ENCODE data around the gene LCN15. TPM values are rescaled to one million over a fixed set of nuclear protein-coding genes. Genes with fewer than 3 reads are reported as not detected.
A peak's percentile ranks its signal among the peaks of the same experiment; 100 is the strongest.

The LCN15 gene
- total and polyA plus RNA-seq, 10 of the 15 experiments (the other 5 are each of a cell fraction or from before 2014, with no cell fraction given): 0.37 to 0.50 TPM; not detected in 8

DNA sequence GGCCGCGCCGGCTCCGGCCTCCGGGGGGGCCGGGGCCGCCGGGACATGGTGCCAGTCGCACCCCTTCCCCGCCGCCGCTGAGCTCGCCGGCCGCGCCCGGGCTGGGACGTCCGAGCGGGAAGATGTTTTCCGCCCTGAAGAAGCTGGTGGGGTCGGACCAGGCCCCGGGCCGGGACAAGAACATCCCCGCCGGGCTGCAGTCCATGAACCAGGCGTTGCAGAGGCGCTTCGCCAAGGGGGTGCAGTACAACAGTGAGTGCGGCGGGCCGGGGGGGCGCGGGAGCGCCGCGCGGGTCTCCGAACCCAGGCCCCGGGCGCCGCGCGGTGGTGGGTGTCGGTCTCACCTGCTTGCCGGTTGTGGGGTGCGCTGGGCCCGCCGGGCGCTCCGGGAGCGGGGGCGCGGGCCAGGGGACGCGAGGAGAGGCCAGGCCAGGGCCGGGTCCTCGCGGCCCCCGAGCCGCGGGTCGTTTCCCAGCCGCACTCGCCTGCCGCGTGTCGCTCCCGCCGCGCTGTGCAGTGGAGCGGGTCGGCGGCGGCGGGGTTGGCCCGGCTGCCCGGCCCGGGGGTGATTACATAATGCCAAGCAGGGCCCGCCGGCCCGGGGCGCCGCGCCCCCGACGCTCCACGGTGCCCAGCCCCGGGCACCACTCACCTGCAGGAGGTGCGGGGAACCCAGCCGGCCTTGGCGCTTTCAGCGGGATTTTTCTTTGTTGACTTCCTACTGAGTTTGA is 43.9 kb upstream of the LCN15 start:
- 2% methylated on average over 85 of the region's 93 CpGs for WGBS (ENCODE audit: insufficient coverage, insufficient replicate concordance, low lambda C conversion rate, missing lambda C conversion rate)
- ChIA-PET SMC1A (ENCODE audit: uncharacterized antibody, unreplicated experiment) (interaction anchor here (1.1 to 2.3 kb wide), 2 partner anchors 35 to 140 kb away, joined by 4 to 5 read pairs; partner anchors contain the start of gene AJM1), RAD21 (ENCODE audit: unreplicated experiment) (no interaction called here), POLR2A (interaction anchor here (1.0 to 1.2 kb wide), 3 partner anchors 41 to 94 kb away, joined by 3 to 4 read pairs (median 3); partner anchors contain the start of gene PHPT1), CTCF (interaction anchor here (0.5 to 4.4 kb wide), 8 partner anchors 8 to 259 kb away, joined by 3 to 15 read pairs (median 4); partner anchors contain the start of gene AJM1)
- Histone ChIP-seq H3K4me1 (ENCODE audit: control insufficient read depth, insufficient read depth, low read length) (peaks cover 7% of the 10 kb centered on the region), H3K4me3 (peak overlapping the region; percentile 90), H3K27me3 (replicated peaks in 1 of 2; ENCODE audit: control insufficient read depth in 2 of 2, insufficient read depth in 2 of 2, low read length in 1 of 2) (no peaks in the 10 kb centered on the region), H3K9me3 (replicated peaks; ENCODE audit: control insufficient read depth, insufficient read depth, low read length) (no peaks in the 10 kb centered on the region), H2AFZ (ENCODE audit: control insufficient read depth, low read depth, low read length) (peak overlapping the region; percentile 54), H3K9ac (ENCODE audit: control insufficient read depth, insufficient read depth, low read length) (peak overlapping the region; percentile 93), H3K79me2 (ENCODE audit: control insufficient read depth, insufficient read depth, low read length) (peaks cover 39% of the 10 kb centered on the region), H3K27ac (ENCODE audit: control insufficient read depth, insufficient read depth) (peak overlapping the region; percentile 74), H3K36me3 (ENCODE audit: control insufficient read depth in 2 of 2, insufficient read depth in 2 of 2, low read length in 1 of 2) (peaks cover 2 to 7% of the 10 kb centered on the region in 2 experiments; a peak in 3 of 4 replicates), H3K4me2 (ENCODE audit: control insufficient read depth, insufficient read depth) (peak overlapping the region; percentile 76; the same call in 1 of the 2 replicates), H4K20me1 (ENCODE audit: control insufficient read depth, insufficient read depth) (no peaks in the 10 kb centered on the region; the same call in 1 of the 2 replicates)
- no TSS peak for BruUV-seq (replicated peaks)
- intact Hi-C loops (cut with micrococcal nuclease; ENCODE audit: unreplicated experiment): loop anchor here (10.0 kb wide), 1 partner anchor 77 kb away; the partner anchor contains the start of gene TRAF2
- in situ Hi-C loops (cut with MboI): no loop called here
- TF ChIP-seq TAF1 (IDR thresholded peaks at IDR 0.05; ENCODE audit: borderline replicate concordance, low read depth, low read length) (peak; percentile 89; the same call in 1 of the 2 replicates), ZBED1 (IDR thresholded peaks at IDR 0.05; ENCODE audit: borderline replicate concordance) (no peak), BACH1 (IDR thresholded peaks at IDR 0.05; ENCODE audit: borderline replicate concordance) (0 out of 2 replicates have a peak, but pooled peaks have one; percentile 12), DPF2 (IDR thresholded peaks at IDR 0.05) (peak; percentile 52), LARP7 (IDR thresholded peaks at IDR 0.05) (0 out of 2 replicates have a peak, but pooled peaks have one; percentile 72), TBL1XR1 (IDR thresholded peaks at IDR 0.05; ENCODE audit: low read depth, low read length) (no peak), SMAD1 (IDR thresholded peaks at IDR 0.05; ENCODE audit: low read depth, partially characterized antibody) (no peak), BHLHE40 (IDR thresholded peaks at IDR 0.05; ENCODE audit: borderline replicate concordance in 1 of 2, low read depth in 2 of 2, low read length in 1 of 2) (peak in 1 of 2 experiments; percentile 45; a peak in 2 of 4 replicates), GATAD2B (conservative IDR thresholded peaks at IDR 0.05; ENCODE audit: low read depth) (0 out of 2 replicates have a peak, but pooled peaks have one; percentile 31)
- TF ChIP-seq, protein P1, sequence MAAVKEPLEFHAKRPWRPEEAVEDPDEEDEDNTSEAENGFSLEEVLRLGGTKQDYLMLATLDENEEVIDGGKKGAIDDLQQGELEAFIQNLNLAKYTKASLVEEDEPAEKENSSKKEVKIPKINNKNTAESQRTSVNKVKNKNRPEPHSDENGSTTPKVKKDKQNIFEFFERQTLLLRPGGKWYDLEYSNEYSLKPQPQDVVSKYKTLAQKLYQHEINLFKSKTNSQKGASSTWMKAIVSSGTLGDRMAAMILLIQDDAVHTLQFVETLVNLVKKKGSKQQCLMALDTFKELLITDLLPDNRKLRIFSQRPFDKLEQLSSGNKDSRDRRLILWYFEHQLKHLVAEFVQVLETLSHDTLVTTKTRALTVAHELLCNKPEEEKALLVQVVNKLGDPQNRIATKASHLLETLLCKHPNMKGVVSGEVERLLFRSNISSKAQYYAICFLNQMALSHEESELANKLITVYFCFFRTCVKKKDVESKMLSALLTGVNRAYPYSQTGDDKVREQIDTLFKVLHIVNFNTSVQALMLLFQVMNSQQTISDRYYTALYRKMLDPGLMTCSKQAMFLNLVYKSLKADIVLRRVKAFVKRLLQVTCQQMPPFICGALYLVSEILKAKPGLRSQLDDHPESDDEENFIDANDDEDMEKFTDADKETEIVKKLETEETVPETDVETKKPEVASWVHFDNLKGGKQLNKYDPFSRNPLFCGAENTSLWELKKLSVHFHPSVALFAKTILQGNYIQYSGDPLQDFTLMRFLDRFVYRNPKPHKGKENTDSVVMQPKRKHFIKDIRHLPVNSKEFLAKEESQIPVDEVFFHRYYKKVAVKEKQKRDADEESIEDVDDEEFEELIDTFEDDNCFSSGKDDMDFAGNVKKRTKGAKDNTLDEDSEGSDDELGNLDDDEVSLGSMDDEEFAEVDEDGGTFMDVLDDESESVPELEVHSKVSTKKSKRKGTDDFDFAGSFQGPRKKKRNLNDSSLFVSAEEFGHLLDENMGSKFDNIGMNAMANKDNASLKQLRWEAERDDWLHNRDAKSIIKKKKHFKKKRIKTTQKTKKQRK (IDR thresholded peaks at IDR 0.05; ENCODE audit: low read depth, low read length): no peak
- peak; percentile 49 for ATAC-seq
- DNase-seq (ENCODE audit: low read depth, low spot score): no peak
- no peak for FAIRE-seq
